NCI-H345 treated with DMSO at 0.1 percent for 48 hours (cell line): Measurements from ENCODE around the gene CCNG2.
"Not testable (repeated sequence)": the region's sequence is repeated elsewhere in the genome, so short reads cannot be mapped to it uniquely, and the experiment has no call there.

Experiments
- DNase-seq: peaks from one replicate; lab custom pipeline; 2025; ENCODE audit not compliant: unreplicated experiment; lab: John Stamatoyannopoulos, UW

Gene CCNG2

GRCh38 chr4:77156912-77157858 lies at the start of gene CCNG2:
Gene CCNG2, plus strand, starts transcription at chr4:77157207. Its CDS starts 1,326 bp downstream, at chr4:77158533.
- peak; percentile 85 for DNase-seq

- no peak for DNase-seq
Observed at GRCh38 chr4:77110730-77111129, 46.3 kb upstream of the CCNG2 start.

- DNase-seq = no peak
Observed at GRCh38 chr4:77113069-77113468, 43.9 kb upstream of the CCNG2 start.

GRCh38 chr4:77117721-77118120 lies 39.3 kb upstream of the CCNG2 start:
- no peak for DNase-seq

- no peak for DNase-seq
Observed at GRCh38 chr4:77120886-77121508, 36.0 kb upstream of the CCNG2 start.

- DNase-seq = no peak
Observed at GRCh38 chr4:77121736-77122240, 35.2 kb upstream of the CCNG2 start.

- DNase-seq = no peak
Observed at GRCh38 chr4:77122656-77123055, 34.4 kb upstream of the CCNG2 start.

- DNase-seq = no peak
Observed at GRCh38 chr4:77123411-77123810, 33.6 kb upstream of the CCNG2 start.

GRCh38 chr4:77124576-77124975 lies 32.4 kb upstream of the CCNG2 start:
- no peak for DNase-seq

GRCh38 chr4:77125961-77126360 lies 31.0 kb upstream of the CCNG2 start:
- no peak for DNase-seq

GRCh38 chr4:77126809-77127208 lies 30.2 kb upstream of the CCNG2 start:
- DNase-seq = no peak

GRCh38 chr4:77127215-77127614 lies 29.8 kb upstream of the CCNG2 start:
- DNase-seq = no peak

GRCh38 chr4:77127837-77128621 lies 29.0 kb upstream of the CCNG2 start:
- DNase-seq = no peak

- no peak for DNase-seq
Observed at GRCh38 chr4:77132652-77133312, 24.2 kb upstream of the CCNG2 start.

GRCh38 chr4:77137448-77137847 lies 19.6 kb upstream of the CCNG2 start:
- not testable (repeated sequence) for DNase-seq

GRCh38 chr4:77141964-77142645 lies 14.9 kb upstream of the CCNG2 start:
- DNase-seq = no peak

- DNase-seq = no peak
Observed at GRCh38 chr4:77142646-77143028, 14.4 kb upstream of the CCNG2 start.

GRCh38 chr4:77143091-77143490 lies 13.9 kb upstream of the CCNG2 start:
- no peak for DNase-seq

- no peak for DNase-seq
Observed at GRCh38 chr4:77145842-77146185, 11.2 kb upstream of the CCNG2 start.
